WTC11 (cell line): Measurements from ENCODE around the gene TMEM254. TPM values are rescaled to one million over a fixed set of nuclear protein-coding genes. Genes with fewer than 3 reads are reported as not detected.

ENCODE experiments used
- ATAC-seq: fragments of 200-7000 bp; cut with Tn5 transposase; 2 replicates; pipeline ENCODE4 v1.10.0; 2021; ENCODE audit warnings: mild to moderate bottlenecking, moderate library complexity
- CTCF ChIA-PET: fragments of 300-600 bp; sonication (Branson Sonifier 250); formaldehyde crosslinking; loops from one replicate; lab custom pipeline; 2021; ENCODE audit warnings: antibody characterized with exemption; lab: Charles Lee
- POLR2A ChIA-PET: fragments of 350-600 bp; sonication (Branson Sonifier 250); formaldehyde crosslinking; loops from one replicate; lab custom pipeline; 2021; ENCODE audit warnings: antibody characterized with exemption; lab: Charles Lee
- DNase-seq: peaks from one replicate; pipeline ENCODE4 v3.0.0; 2021; ENCODE audit warnings: low spot score
- H3K27ac Mint-ChIP-seq: 2 replicates; pipeline ENCODE4 v1.8.0; 2021; ENCODE audit warnings: mixed read lengths
- H3K27me3 Mint-ChIP-seq: 2 replicates; pipeline ENCODE4 v1.8.0; 2021; ENCODE audit warnings: low read depth, mild to moderate bottlenecking, moderate library complexity, mixed read lengths
- H3K36me3 Mint-ChIP-seq: 2 replicates; pipeline ENCODE4 v1.8.0; 2021; ENCODE audit warnings: mixed read lengths
- H3K4me1 Mint-ChIP-seq: 2 replicates; pipeline ENCODE4 v1.8.0; 2022; ENCODE audit warnings: mixed read lengths
- H3K4me3 Mint-ChIP-seq: 2 replicates; pipeline ENCODE4 v1.8.0; 2021; ENCODE audit warnings: mild to moderate bottlenecking, moderate library complexity, mixed read lengths
- H3K9me3 Mint-ChIP-seq: 2 replicates; pipeline ENCODE4 v1.8.0; 2021; ENCODE audit warnings: mixed read lengths
- ATF1 ChIP-seq: sonication (generic); formaldehyde crosslinking; IDR thresholded peaks from 2 replicates; pipeline ENCODE4 v1.8.1; 2023; ENCODE audit warnings: mild to moderate bottlenecking, moderate library complexity, missing genetic modification reagents
- ATF2 ChIP-seq: sonication (generic); formaldehyde crosslinking; IDR thresholded peaks from 2 replicates; pipeline ENCODE4 v1.8.1; 2022; ENCODE audit warnings: low read depth, missing genetic modification reagents, borderline replicate concordance
- ATF3 ChIP-seq: sonication (generic); formaldehyde crosslinking; conservative IDR thresholded peaks from 2 replicates; pipeline ENCODE4 v1.8.1; 2022; ENCODE audit warnings: mild to moderate bottlenecking, missing genetic modification reagents
- CREB1 ChIP-seq: sonication (generic); formaldehyde crosslinking; IDR thresholded peaks from 2 replicates; pipeline ENCODE4 v1.8.0; 2023; ENCODE audit warnings: mild to moderate bottlenecking, missing genetic modification reagents
- CREM ChIP-seq: sonication (generic); formaldehyde crosslinking; IDR thresholded peaks from 2 replicates; pipeline ENCODE4 v1.8.1; 2022; ENCODE audit warnings: mild to moderate bottlenecking, missing genetic modification reagents, moderate library complexity
- E2F5 ChIP-seq: sonication (generic); formaldehyde crosslinking; IDR thresholded peaks from 2 replicates; pipeline ENCODE4 v1.8.1; 2022; ENCODE audit warnings: mild to moderate bottlenecking, moderate library complexity, missing genetic modification reagents
- ETV6 ChIP-seq: sonication (generic); formaldehyde crosslinking; IDR thresholded peaks from 2 replicates; pipeline ENCODE4 v1.8.1; 2022; ENCODE audit warnings: mild to moderate bottlenecking, missing genetic modification reagents
- IRF2 ChIP-seq: sonication (generic); formaldehyde crosslinking; IDR thresholded peaks from 2 replicates; pipeline ENCODE4 v1.8.0; 2022; ENCODE audit warnings: low read depth, missing genetic modification reagents, borderline replicate concordance
- MLX ChIP-seq: sonication (generic); formaldehyde crosslinking; IDR thresholded peaks from 2 replicates; pipeline ENCODE4 v1.8.1; 2023; ENCODE audit warnings: mild to moderate bottlenecking, missing genetic modification reagents, moderate library complexity
- RORB ChIP-seq: fragments of 250-450 bp; sonication (Bioruptor Pico); IDR thresholded peaks from 2 replicates; pipeline ENCODE4 v1.9.0; 2021; ENCODE audit warnings: mild to moderate bottlenecking
- STAT6 ChIP-seq: sonication (generic); formaldehyde crosslinking; conservative IDR thresholded peaks from 2 replicates; pipeline ENCODE4 v1.8.1; 2023; ENCODE audit warnings: mild to moderate bottlenecking, low read depth, missing genetic modification reagents, moderate library complexity
- USF1 ChIP-seq: sonication (generic); formaldehyde crosslinking; IDR thresholded peaks from 2 replicates; pipeline ENCODE4 v1.8.0; 2022; ENCODE audit warnings: mild to moderate bottlenecking, missing genetic modification reagents
- ZMAT4 ChIP-seq: fragments of 250-450 bp; sonication (Bioruptor Pico); IDR thresholded peaks from 2 replicates; pipeline ENCODE4 v1.9.0; 2021; ENCODE audit warnings: mild to moderate bottlenecking
- ZNF532 ChIP-seq: fragments of 250-450 bp; sonication (Bioruptor Pico); IDR thresholded peaks from 2 replicates; pipeline ENCODE4 v1.9.0; 2021; ENCODE audit warnings: mild to moderate bottlenecking, borderline replicate concordance
- total RNA-seq: library from RNA; stranded (reverse); gene quantifications from 3 replicates; pipeline ENCODE4 v1.2.3, GENCODE V29; 2021

TMEM254 gene
- total RNA-seq, 1 experiment from 2014 or later = 18.5 TPM

- no peak for TF ChIP-seq ATF2 (CRISPR knock-in tag)
- no peak for TF ChIP-seq CREB1 (CRISPR knock-in tag)
- TF ChIP-seq IRF2 (CRISPR knock-in tag) = no peak
- TF ChIP-seq USF1 = no peak
- TF ChIP-seq ZNF532 (CRISPR knock-in tag) = no peak
- TF ChIP-seq CREM = no peak
- TF ChIP-seq ATF1 (CRISPR knock-in tag) = no peak
- no peak for TF ChIP-seq ZMAT4
- ATAC-seq (no peak), DNase-seq (no peak)
- no peaks in the 10 kb centered on the region for H3K36me3 Mint-ChIP-seq
- peaks cover 11% of the 10 kb centered on the region for H3K9me3 Mint-ChIP-seq
- ChIA-PET POLR2A (interaction anchor here (0.6 kb wide), 1 partner anchor 140 kb away, joined by 3 read pairs; no protein-coding TSS in a partner anchor), CTCF (no interaction called here)
- no peak overlapping the region for H3K4me3 Mint-ChIP-seq
- H3K27me3 Mint-ChIP-seq = peaks cover 9% of the 10 kb centered on the region
- H3K4me1 Mint-ChIP-seq = no peaks in the 10 kb centered on the region; the same call in none of the 2 replicates
- H3K27ac Mint-ChIP-seq = no peak overlapping the region
Measured at GRCh38 chr10:80122746-80123145, 44.3 kb downstream of the TMEM254 start.

- H3K36me3 Mint-ChIP-seq = no peaks in the 10 kb centered on the region
- H3K27ac Mint-ChIP-seq = peak overlapping the region; percentile 73; the same call in 1 of the 2 replicates
- DNase-seq (peak; percentile 30), ATAC-seq (peak; percentile 77)
- no peaks in the 10 kb centered on the region for H3K9me3 Mint-ChIP-seq
- peaks cover 10% of the 10 kb centered on the region for H3K27me3 Mint-ChIP-seq
- H3K4me3 Mint-ChIP-seq = no peak overlapping the region
- no peak for TF ChIP-seq ATF3 (CRISPR knock-in tag)
- no peak for TF ChIP-seq ETV6 (CRISPR knock-in tag)
- no peak for TF ChIP-seq ATF1 (CRISPR knock-in tag)
- TF ChIP-seq E2F5 = no peak
- no peak for TF ChIP-seq MLX
- no peak for TF ChIP-seq STAT6 (CRISPR knock-in tag)
- no peak for TF ChIP-seq RORB (CRISPR knock-in tag)
- no peak for TF ChIP-seq ZMAT4
- H3K4me1 Mint-ChIP-seq = peaks cover 10% of the 10 kb centered on the region
- ChIA-PET CTCF (interaction anchor here (1.5 kb wide), 1 partner anchor 17 kb away, joined by 3 read pairs; no protein-coding TSS in a partner anchor), POLR2A (interaction anchor here (0.7 kb wide), 1 partner anchor 1163 kb away, joined by 3 read pairs; no protein-coding TSS in a partner anchor)
Measured at GRCh38 chr10:80126876-80127275, 48.4 kb downstream of the TMEM254 start.
